GM21423 (cell line): ENCODE measurements around the gene R3HDML.
"Not testable (repeated sequence)": the region's sequence is repeated elsewhere in the genome, so short reads cannot be mapped to it uniquely, and the experiment has no call there.

Experiments
- ATAC-seq: cut with Tn5 transposase; IDR thresholded peaks from one replicate; pipeline ENCODE4 v1.9.1; 2021; ENCODE audit warnings: mild to moderate bottlenecking, moderate library complexity; ENCODE audit not compliant: unreplicated experiment

Gene R3HDML, protein sequence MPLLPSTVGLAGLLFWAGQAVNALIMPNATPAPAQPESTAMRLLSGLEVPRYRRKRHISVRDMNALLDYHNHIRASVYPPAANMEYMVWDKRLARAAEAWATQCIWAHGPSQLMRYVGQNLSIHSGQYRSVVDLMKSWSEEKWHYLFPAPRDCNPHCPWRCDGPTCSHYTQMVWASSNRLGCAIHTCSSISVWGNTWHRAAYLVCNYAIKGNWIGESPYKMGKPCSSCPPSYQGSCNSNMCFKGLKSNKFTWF

DNA sequence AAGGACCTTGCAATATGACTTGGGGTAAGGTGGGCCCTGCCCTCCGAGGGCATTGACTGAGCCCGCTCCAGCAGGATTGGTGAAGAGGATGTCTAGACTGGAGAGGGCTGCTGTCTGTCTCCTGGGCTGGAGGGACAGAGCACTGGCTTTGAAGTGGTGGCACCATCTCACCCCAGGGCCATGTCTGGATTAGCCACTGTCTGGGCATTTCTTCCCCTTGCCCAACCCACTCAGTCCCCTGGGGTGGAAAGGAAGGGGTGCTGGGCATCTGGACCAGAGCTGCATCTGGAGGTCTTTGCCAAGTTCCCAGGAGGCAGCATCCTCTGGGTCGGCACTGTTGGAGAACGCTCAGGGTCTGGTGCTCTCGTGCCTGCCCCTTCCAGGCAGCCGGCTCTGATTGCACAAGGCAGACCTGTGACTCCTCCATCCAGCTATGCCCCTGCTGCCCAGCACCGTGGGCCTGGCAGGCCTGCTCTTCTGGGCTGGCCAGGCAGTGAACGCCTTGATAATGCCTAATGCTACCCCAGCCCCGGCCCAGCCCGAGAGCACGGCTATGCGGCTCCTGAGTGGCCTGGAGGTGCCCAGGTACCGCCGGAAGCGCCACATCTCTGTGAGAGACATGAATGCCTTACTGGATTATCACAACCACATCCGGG is at the start of gene R3HDML:
Gene R3HDML (plus strand): TSS at position 319 of the 656 bp plus-strand sequence. CDS start 115 bp downstream, at position 434.
- no peak for ATAC-seq

DNA sequence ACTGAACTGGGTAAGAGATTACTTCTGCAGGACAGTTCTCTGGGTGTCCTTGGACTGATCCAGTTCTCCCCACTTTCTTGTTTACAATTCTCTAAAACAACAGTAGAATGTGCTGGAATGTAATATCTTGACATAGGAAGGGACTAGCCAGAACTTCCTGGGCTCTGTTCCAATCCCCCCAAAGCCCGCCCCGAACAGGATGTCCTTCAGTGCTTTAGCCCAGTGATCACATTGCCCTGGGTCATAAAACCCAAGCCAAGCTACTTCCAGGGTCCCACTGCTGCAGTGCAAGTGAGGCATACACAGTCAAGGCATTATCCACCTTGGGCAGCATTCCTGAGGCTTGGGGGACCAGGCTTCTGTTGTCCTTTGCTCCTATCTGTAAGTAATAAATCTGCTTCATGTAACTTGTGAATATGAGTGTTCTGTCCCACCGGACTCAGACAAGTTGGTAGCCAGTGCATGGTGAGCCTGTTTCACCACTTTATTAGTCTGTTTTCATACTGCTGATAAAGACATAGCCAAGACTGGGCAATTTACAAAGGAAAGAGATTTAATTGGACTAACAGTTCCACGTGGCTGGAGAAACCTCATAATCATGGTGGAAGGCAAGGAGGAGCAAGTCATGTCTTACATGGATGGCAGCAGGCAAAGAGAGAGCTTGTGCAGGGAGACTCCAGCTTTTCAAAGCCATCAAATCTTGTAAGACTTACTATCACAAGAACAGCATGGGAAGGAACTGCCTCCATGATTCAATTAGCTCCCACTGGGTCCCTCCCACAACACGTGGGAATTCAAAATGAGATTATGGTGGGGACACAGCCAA is 49.4 kb upstream of the R3HDML start:
- ATAC-seq: no peak

DNA sequence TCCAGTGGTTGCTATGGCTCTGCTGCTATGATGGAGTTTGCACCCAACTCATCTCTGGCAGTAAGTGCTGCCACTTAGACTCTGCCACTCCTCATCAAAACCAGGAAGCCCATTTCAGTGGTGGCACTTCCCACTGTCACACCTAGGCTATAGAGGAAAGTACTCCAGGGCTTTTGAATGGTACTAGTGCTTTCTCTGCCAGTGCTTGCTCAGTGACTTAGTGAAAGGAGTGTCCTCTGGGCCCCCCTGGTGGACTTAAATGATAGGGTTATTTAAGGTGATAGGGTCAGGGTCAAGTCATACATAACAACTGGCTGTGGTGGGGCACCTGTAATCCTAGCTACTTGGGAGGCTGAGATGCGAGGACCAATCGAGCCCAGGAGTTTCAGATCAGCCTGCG is 48.6 kb upstream of the R3HDML start:
- no peak for ATAC-seq

DNA sequence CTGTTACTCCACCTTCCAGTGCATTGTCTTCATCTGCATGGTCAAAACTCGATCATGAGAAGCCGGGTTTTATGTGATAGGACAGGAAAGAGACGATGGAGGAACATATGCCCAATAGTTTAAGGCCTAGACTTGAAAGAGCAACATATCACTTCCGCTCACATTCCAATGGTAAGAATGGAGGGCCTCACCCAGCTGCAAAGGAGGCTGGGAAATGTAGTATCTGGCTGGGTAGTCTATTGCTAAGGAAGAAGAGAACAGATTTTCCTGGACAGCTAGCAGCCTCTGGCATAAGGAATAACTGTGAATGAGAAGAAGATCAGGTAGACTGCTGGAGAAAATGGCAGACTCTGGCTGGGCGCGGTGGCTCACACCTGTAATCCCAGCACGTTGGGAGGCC is 45.1 kb upstream of the R3HDML start:
- no peak for ATAC-seq

DNA sequence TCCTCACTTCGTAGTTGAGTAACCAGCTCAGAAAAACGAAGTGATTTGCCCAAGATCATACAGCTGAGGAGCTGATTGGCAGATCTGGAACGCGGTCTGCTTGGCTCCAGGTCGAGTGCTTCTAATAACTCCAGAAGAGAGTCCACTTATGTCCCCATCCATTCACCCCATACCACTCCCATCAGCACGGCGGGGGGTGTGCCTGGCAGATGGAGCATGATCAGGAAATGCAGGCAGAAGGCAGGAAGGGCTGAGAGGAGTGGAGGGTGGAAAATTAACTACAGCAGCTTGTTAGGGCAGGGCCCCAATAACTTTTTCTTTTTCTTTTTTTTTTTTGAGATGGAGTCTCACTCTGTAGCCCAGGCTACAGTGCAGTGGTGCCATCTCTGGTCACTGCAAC is 40.8 kb upstream of the R3HDML start:
- ATAC-seq: no peak

DNA sequence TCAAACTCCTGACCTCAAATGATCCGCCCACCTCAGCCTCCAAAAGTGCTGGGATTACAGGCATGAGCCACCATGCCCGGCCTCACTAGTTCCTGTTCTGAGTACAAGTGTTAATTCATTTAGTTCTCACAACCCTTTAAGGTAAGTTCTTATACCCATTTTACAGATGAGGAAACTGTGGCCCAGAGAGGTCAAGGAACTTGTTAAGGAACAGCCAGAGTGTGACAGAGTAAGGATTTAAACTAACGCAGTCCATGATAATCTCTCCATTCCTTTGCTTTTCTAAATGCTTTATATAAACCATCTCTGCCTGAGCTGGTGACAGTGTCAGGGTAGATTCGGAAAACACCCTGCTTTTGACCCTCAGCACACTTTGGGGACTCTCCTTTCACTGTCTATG is 39.1 kb upstream of the R3HDML start:
- no peak for ATAC-seq

DNA sequence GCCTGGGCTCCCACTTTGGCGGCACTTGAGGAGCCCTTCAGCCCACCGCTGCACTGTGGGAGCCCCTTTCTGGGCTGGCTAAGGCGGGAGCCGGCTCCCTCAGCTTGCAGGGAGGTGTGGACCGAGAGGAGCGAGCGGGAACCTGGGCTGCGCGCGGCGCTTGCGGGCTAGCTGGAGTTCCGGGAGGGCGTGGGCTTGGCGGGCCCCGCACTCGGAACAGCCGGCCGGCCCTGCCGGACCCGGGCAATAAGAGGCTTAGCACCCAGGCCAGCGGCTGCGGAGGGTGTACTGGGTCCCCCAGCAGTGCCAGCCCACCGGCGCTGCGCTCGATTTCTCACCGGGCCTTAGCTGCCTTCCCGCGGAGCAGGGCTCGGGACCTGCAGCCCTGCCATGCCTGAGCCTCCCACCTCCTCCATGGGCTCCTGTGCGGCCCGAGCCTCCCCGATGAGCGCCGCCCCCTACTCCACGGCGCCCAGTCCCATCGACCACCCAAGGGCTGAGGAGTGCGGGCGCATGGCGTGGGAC is 37.8 kb upstream of the R3HDML start:
- ATAC-seq: not testable (repeated sequence)

DNA sequence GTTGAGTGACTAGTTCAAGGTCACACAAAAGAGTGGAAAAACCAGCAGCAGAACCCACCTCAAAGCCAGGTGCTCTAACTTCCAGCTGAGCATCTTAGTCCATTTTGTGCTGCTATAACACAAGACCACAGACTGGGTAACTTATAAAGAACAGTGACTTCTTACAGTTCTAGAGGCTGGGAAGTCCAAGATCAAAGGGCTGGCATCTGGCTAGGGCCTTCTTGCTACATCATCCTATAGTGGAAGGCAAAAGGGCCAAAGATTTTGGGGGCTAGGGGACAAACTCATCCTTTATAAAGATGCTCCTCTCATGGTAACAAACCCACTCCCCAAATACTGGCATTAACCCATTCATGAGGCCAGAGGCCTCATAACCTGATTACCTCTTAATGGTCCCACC is 35.6 kb upstream of the R3HDML start:
- ATAC-seq: no peak

DNA sequence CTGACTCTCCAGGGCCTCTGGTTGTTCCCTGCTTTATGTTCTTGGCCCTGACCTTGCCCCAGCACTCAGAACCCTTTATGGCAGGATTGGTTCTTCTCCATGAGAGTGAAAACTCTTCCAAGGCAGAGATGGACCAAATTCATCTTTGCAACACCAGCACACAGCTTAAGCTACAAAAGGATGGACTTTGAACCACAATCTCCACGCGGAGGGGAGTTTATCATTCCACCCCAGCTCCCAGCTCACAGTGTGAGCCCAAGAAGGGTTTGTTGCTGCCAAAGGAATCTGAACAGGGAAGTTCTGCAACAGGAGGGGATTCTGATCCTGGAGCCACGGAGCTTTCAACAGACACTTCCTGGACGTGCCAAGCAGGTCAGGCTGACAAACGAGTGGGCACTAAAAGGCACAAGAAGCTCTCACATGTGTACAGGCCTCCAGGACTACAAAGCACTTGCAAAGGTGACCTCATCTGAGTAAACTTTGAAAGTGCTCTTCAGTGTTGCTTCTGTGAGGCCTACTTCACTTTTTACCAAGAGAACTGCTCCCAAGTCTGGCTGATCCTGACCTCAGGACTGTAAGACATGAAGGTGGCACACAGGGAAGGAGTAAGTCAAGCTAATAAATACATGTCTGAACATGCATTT is 34.7 kb upstream of the R3HDML start:
- ATAC-seq: no peak

DNA sequence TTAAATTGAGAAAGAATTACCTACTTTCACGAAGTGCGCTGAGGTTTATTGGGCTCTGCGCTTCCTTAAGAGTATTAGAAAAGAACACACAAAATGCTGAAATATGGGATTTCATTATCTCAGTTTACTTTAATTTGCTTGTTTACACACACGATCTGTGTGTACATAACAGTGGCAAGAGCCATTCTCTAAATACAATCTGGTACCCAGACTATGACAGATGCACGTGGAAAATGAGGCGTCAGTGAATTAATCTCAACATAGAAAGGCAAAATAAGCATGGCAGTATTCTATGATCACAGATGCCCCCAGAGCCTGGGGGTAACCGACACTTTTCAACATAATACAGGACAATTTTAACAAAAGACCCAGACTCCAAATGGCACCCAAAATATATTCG is 34.1 kb upstream of the R3HDML start:
- ATAC-seq: no peak

DNA sequence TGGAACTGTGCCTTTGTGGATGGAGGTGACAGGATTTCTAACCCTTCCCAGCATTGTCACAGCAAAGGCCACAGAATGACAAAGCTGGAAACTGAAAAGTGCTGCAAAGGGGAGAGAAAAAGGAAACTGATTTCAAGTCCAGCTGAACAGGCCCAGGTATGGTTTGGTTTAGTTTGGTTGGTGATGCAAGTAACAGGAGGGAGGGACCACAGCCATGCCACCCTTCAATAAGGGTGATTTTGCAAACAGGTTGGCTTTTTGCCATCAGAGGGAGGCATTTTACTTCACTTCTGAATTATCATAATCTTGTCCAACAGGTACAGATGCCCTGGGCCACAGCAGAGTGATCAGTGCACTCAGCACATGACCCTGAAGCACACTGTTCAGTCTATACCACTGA is 32.5 kb upstream of the R3HDML start:
- no peak for ATAC-seq

DNA sequence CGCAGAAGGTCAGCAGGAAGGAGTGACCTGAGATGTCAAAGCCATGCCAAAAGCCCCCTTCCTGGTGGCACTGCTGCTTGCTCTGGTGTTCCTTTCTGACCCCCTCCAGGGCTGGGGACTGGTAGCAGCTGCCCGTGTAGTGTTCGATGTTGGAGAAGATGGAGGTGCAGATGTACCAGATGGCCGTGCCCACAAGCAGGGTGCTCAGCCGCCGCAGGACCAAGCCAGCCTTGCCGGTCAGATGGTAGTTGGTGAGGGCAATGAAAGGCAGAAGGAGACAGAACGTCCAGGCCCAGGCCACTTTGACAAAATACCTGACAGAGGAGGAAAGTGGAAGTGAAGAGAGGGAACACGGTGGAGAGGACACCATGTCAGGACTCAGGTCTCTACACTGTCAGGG is 29.9 kb upstream of the R3HDML start:
- ATAC-seq: no peak

DNA sequence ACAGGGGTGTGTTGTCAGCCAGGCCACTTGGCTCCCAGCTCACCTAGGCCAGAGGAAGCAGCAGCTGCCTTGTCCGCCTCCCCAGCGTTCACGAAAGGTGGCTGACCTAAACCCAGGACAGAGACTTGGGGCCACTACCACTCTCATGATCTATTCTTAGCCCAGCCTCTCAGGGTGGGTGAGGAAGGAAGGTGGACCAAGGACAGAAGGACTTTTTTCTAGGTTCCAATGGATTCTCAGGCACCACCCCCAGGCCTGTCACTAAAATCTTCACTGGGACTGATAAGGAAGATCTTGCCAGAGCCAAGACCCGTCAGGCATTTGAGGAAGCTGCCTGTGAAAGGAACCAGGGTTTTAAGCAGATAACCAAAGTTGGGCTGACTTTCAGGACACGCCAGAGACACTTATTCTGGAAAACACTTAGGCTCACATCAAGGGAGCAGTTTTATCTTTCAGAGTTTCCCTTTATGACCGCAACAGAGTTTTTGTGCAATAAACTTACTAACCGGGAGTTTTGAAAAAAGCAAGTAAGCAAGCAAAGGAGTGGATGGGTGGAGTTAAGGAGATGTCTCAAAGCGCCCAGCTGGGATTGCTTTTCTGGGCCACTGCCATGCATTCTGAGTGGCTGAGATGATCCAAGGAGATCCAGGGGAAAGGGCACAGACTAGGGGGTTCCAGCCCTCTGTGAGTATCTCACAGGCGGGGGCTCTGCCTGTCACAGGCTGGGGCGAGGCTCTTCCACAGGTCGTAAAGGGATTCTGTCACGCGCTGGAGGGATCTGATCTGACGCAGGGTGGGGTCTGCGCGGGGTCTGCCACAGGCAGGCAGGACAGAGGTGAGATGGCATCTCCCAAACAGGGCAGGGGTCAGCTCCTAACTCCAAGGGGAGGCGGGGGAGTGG is 26.8 kb upstream of the R3HDML start:
- no peak for ATAC-seq

DNA sequence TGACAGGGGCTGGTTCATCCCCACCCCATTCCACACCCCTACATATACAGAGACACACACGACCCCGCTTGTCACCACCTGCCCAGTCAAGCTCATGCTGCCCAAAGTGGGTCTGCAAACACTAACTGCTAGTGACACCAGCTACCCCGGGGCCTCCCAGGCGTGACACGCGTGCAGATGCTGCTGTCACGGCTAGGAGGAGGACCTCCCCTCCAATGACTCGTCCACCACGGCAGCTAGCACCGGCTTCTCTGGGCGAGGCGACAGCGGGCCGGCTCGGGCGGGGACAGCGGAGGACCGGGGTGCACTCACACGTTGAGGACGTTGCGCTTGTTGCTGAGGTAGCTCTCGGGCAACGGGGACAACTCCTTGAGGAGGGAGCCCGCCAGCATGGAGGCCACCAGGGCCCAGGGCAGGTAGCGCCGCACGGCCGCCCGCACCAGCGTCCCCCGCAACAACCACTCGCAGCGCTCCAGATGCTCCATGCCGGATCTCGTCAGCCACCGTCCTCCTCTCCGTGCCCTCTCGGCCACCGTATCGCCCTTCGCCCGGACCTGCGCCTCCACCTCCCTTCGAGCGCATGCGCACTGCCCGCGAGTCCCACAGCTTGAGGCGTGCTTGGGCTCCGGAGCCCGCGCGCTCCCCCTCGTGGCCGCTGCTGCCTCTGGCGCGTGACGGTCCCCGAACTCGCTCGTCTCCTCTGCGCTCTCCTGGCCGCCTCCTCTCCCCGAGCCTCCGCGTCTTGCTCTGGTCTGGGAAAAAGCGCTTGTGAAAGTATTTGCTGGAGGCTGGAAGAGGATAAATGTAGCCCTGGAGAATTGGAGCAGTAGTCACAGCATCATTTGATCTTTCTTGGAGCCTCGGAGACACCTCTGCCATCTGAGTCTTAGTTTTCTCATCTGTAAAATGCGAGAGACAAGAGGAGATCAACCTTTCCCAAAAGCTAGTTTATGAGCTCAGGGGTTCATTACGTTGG is 25.9 kb upstream of the R3HDML start, which contains the start of gene FITM2:
Gene FITM2 (minus strand): TSS at position 539 of the 976 bp plus-strand sequence. CDS start 54 bp downstream, at position 485.
- ATAC-seq: peak; percentile 94

DNA sequence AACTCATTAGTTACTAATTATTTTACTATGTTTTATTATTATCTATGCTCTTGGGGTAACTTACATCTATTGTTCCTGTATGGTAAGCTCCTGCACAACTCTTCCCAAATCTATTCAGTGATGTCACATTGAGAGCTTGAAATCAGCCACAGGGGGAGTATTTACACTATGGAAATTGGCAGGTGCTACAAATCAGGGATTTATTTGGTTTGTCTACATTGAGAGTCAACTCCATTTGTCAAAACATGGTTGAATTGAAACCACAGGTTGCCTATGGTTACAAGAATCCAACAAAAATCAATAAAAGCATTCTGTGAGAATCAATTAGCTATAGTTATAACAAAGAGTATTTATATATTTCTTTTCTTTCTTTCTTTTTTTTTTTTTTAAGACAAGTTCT is 22.0 kb upstream of the R3HDML start:
- no peak for ATAC-seq

DNA sequence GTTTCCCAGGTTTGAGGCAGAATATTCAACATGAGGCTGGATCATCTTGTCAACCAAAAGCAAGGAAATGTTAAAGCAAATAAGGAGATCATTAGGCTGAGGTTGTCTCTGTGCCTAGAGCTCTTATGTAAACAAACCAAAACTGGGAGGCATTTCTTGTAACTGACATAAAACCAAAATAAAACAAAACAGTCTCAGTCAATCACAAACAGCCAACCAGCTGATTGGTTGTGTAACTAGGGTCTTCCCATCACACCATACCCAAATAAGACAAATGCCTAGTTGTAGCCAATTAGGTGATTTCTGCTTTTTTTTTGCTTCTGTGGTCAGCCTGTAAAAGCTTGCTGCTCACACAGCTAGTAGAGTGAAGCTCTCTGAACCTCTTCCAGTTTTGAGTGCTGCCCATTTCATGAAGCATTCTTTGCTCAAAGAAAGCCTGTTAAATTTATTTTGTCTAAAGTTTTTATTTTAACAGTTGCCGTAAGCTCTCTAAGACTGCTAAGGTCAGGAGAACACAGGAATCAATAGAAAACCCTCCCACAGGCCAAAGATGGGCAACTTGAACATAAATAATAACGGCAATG is 16.9 kb upstream of the R3HDML start:
- ATAC-seq: no peak

DNA sequence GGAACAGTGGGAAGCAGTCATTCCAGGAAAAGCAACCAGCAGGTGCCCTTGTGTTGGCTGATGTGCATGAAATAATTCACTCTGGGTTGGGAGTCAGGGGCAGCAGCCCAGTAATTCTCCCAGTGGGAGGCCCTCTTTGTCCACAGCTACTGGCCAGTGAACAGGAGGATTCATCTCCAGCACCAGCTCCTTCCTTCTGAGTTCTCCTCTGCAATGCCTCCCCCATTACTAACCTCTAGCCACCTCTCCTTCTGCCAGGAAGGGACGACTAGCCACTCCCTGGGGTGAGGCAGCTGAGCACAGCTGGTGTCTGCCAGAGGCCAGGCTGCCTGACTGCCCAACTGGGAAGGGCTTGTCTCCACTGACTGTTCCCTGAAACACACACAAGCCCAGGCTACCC is 12.5 kb upstream of the R3HDML start:
- ATAC-seq: no peak

DNA sequence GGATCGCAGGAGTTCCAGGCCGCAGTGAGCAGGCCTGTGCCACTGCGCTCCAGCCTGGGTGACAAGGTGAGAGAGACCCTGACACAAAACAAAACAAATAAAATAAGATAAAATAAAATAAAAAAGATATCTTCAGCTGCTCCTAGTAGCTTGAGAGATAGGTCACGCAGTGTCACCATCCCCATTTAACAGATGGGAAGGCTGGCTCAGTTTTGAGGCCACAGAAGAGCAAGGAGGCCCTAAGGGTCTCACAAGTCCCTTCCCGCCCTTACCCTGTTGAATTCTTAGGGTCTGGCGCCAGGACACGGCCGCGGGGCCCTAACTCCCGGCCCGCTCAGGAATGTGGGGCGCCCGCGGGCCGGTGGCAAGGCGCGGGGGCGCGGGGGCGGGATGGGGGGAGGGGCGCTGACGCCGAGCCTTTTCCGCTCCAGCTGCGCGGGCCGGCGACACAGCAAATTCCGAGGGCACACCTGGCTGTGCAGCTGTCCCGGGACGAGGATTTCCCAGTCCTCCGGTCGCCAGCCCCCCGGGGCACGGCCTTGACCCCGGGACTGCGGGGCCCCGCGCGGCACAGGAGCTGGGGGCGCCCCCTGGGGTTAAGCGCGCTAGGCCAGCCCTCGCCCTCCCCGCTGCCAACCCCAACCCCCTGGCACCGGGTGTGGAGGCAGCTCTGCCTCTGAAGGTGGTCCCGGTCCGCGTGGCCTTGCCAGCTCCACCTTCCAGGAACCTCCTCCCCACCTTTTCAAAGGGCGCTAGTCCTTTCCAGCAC is 10.3 kb upstream of the R3HDML start:
- ATAC-seq: no peak
